DND-41 (cell line): ENCODE measurements around the gene LDHAL6B.

Source experiments
- EZH2 ChIP-seq: IDR thresholded peaks from 3 replicates; pipeline ENCODE4 v1.6.1; 2012; ENCODE audit warnings: borderline replicate concordance, low read depth, mild to moderate bottlenecking, moderate library complexity, low read length, inconsistent platforms; ENCODE audit not compliant: severe bottlenecking
- TF ChIP-seq, protein P1 (sequence below): IDR thresholded peaks from 2 replicates; pipeline ENCODE4 v1.5.1; 2012; ENCODE audit warnings: borderline replicate concordance, low read length, moderate library complexity, mild to moderate bottlenecking; ENCODE audit not compliant: poor library complexity, severe bottlenecking; ENCODE audit errors: extremely low read depth

DNA sequence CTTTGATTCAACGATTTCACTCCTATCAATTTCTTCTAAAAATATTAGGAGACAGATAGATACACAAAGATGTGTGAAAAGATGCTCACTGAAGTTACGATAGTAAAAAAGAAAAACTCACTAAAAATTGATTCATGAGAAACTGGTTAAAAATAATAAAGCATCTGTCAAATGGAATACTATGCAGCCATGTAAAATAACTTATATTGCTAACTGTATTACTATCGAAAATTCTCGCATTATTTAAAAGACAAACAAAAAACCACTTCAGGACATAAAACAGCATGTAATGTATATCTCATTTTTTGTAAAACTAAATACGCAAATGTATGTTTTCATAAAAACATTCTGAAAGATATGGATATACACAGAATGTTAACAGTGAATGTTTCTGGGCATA is 33.4 kb upstream of the LDHAL6B start:
- TF ChIP-seq EZH2: no peak
- TF ChIP-seq, protein P1, sequence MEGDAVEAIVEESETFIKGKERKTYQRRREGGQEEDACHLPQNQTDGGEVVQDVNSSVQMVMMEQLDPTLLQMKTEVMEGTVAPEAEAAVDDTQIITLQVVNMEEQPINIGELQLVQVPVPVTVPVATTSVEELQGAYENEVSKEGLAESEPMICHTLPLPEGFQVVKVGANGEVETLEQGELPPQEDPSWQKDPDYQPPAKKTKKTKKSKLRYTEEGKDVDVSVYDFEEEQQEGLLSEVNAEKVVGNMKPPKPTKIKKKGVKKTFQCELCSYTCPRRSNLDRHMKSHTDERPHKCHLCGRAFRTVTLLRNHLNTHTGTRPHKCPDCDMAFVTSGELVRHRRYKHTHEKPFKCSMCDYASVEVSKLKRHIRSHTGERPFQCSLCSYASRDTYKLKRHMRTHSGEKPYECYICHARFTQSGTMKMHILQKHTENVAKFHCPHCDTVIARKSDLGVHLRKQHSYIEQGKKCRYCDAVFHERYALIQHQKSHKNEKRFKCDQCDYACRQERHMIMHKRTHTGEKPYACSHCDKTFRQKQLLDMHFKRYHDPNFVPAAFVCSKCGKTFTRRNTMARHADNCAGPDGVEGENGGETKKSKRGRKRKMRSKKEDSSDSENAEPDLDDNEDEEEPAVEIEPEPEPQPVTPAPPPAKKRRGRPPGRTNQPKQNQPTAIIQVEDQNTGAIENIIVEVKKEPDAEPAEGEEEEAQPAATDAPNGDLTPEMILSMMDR: no peak
